Amygdala (tissue), 56 donors: Measurements from ENCODE around the gene NDUFS7.

Experiments used
- DNase-seq, 56 donors: peaks; one replicate each; lab custom pipeline; 2025; lab: John Stamatoyannopoulos, UW

Gene NDUFS7

GRCh38 chr19:1384085-1384462 is 367 bp downstream of the NDUFS7 start:
- peak in 3 of 56 donors; percentile 40 to 87 (median 56) for DNase-seq

GRCh38 chr19:1384478-1385110 is 887 bp downstream of the NDUFS7 start:
- no peak for DNase-seq

GRCh38 chr19:1385816-1386215 is 2.1 kb downstream of the NDUFS7 start:
- DNase-seq, result peak in 1 of 56 donors; percentile 16

DNA sequence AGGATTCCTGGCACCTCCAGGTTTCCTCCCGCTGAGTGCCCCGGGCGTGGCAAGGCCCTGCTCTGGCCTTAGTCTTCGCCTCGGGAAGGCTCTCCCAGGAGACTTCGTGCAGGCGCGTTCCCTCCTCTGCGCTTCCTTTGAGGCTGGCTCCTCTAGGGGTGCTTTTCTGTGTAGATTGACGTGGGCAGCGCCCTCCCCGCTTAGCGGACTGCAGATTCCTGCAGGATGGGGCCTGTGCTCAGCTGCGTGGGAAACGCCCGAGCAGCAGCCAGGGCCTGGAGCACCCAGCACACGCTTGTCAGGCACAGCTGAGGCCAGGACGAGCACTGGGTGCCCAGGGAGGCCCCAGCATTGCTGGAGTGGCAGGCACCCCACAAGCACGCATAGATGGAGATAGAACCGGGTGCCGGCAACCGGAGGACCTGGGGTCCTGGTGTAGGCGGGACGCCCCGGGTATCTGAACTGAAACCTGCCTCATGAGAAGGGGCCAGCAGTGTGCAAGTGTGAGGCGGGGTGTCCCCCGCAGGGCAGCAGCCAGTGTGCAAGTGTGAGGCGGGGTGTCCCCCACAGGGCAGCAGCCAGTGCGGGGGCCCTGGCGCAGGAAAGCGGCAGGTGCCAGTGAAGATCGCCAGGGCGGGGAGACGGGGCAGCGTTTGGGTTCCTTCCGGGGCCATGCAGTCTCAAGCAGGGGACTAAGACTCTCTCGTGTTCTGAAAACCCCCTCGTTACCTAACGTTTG is 3.4 kb downstream of the NDUFS7 start:
- DNase-seq, result peak in 5 of 56 donors; percentile 12 to 44 (median 26)

- peak in 1 of 56 donors; percentile 27 for DNase-seq
Observed at GRCh38 chr19:1387684-1388636, 4.3 kb downstream of the NDUFS7 start.

GRCh38 chr19:1388637-1389026 is 4.9 kb downstream of the NDUFS7 start:
- DNase-seq, result no peak

GRCh38 chr19:1389033-1389940 is 5.6 kb downstream of the NDUFS7 start:
- DNase-seq, result peak in 49 of 56 donors; percentile 22 to 90 (median 62)

DNA sequence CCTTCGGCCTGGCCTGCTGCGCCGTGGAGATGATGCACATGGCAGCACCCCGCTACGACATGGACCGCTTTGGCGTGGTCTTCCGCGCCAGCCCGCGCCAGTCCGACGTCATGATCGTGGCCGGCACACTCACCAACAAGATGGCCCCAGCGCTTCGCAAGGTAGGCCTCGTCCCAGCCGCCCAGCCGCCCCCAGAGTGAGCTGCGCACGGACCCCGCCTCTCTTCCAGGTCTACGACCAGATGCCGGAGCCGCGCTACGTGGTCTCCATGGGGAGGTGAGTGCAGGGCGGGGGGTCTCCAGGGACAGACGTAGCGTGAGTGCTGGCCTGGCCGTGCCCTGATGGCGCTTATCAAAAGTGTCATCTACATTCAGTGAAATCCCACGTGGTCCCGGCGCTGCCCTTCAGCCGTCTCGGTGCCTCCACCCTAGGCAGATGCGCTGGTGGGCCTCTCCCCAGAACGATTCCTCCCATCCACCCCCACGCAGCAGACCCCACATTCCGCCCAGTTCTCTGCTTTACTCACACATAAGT is 7.2 kb downstream of the NDUFS7 start:
- no peak for DNase-seq

DNA sequence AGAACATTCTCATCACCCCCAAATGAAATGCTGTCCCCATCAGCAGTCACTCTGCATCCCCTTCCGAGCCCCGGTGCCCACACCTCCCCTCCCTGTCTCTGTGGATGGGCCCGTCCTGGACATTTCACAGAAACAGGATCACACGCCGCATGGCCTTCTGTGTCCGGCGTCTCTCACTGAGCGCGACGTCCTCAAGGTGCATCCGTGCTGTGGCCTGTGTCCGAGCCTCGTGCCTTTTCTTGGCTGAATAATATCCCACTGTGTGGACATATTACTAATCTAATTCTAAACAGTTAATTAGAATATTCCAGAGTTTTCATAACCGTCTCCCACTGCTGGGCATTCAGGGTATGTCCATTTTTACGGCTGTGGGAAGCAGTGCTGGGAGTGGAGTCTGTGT is 8.7 kb downstream of the NDUFS7 start:
- no peak for DNase-seq

DNA sequence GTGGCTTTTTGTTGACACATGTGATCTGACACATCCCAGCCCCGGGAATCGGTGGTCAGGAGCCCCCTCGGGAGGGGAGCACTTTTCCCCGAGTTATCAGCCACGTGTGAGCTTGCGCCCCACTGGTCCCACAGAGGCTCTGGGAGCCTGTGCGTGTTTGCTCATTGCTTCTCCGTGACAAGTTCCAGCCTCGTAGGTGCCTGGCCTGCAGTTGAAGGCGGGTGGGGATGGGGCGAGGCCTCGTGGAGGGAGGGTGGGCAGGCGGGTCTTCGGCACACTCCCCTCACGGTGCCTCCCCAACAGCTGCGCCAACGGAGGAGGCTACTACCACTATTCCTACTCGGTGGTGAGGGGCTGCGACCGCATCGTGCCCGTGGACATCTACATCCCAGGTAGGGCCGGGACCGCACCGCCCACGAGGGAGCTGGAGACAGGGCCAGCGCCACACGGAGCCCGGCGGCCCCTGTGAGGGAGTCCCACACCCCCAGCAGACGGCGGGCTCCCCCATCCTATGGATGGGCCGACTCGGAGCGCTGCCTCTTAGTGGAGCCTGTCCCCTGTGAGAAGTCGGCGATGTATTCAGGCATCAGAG is 9.3 kb downstream of the NDUFS7 start:
- DNase-seq, result no peak

DNA sequence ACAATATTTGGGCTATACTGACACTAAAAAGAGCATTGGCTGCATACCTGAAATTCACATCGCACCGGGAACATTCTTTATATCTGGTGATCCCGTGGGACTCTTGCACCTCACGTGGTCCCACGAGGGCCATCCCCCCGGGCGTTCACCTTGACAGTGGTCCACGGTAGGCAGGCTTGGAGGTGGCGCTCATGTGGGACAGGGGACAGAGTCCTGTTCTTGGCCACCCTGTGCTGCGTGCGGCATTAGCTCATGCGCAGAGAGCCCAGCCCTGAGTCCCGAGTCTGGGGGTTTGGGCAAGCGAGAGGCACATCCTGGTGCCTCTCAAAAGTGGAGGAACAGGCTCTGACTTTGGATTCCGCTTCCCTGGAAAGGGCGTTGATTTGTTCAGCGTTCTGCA is 10.1 kb downstream of the NDUFS7 start:
- no peak for DNase-seq

DNA sequence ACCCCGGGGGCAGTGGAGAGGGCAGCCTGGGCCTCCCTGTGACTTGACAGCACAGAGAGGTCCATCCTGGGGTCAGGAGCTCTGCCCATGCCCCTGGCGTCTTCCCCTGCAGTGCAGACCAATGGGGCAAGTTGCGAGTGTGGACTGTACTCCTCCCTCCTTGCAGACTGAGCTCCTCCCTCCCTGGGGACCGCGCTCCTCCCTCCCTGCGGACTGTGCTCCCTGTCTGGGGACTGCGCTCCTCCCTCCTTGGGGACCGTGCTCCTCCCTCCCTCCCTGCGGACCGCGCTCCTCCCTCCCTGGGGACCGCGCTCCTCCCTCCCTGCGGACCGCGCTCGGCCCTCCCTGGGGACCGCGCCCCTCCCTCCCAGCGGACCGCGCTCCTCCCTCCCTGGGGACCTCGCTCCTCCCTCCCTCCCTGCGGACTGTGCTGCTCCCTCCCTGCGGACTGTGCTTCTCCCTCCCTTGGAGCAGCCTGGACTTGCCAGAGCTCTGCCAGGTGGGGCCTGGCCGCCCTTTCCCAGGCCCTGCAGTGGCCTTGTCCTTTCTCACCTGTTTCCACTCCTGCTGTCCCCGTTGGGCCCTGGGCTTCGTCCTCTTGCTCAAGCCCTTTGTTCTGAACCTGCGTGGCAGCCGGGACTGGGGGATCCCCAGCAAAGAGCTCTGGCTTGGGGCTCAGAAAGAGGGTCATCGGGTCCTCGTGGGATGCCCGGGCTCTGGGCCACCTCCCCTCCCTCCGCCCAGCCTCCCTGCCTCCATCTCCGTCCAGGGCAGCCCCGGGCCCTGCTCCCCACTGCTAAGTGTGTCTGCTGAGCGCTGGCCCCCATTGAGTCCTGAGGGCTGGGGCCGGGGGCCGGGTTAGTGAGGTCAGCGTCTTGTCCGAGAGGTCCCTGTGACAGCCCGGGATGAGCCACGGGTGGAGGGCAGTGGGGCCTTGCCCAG is 10.8 kb downstream of the NDUFS7 start:
- peak in 23 of 56 donors; percentile 13 to 72 (median 42) for DNase-seq

- DNase-seq, result peak in 6 of 56 donors; percentile 23 to 49 (median 34)
Observed at GRCh38 chr19:1395194-1396018, 11.7 kb downstream of the NDUFS7 start.

GRCh38 chr19:1396019-1396767 is 12.5 kb downstream of the NDUFS7 start:
- peak in 1 of 56 donors; percentile 33 for DNase-seq

DNA sequence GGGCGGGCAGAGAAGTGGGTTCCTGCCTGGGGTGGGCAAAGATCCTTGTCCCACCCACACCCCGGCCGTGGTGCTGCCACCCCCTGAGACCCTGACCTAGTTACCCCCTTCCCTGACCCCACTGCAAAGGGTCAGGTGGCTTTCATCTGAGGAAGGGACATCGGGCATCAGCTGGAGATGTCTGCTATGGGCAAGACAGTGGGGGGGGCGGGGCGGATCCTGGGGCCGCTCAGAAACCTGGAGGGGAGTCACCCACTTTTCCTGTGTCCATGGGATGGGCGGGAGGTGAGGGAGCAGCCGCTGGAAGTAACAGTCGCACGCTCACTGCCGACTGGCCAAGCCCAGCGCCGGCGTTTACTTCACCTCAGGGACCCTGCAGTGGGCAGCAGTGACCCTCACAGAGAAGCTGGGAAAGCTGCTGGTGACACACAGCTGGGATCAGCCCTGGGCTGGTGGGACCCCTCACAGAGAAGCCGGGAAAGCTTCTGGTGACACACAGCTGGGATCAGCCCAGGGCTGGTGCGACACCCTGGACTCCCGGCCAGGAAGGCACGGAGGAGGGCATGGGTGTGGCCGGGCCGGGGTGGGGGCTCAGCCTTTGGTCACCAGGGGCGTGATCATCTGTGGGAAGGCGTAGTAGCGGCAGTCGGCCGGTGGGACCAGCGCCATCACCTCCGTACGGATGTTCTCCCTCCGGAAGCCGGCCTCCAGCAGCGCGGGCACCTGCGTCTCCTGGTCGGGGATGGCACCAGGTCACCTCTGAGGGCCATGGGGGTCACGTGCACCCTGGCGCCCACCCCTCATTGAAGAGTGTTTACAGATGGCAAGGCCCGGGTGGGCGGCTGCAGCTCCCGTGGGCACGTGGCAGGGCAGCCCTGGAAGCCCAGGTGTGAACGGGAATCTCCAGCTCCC is 13.3 kb downstream of the NDUFS7 start:
- DNase-seq, result no peak
